K562 (cell line): ENCODE results near the gene LHPP. TPM values are rescaled to one million over a fixed set of nuclear protein-coding genes. Genes with fewer than 3 reads are reported as not detected.

Source experiments
- ATAC-seq: fragments of 200-7000 bp; cut with Tn5 transposase; 3 replicates; pipeline ENCODE4 v1.9.1; 2020; ENCODE audit warnings: moderate library complexity
- BruUV-seq: library from RNA; stranded (reverse); fragments of 400-500 nt; replicated peaks from 2 replicates; lab custom pipeline; 2021; lab: Mats Ljungman, UMichigan
- CTCF ChIA-PET: fragments of 300-600 bp; formaldehyde crosslinking; extraction: SDS; loops from one replicate; lab custom pipeline; 2021; ENCODE audit warnings: low intra/inter-chr PET ratio; lab: Yijun Ruan, JAX
- POLR2A ChIA-PET: fragments of 300-600, 350-650 bp; sonication (Branson Sonifier 250); formaldehyde crosslinking; extraction: SDS; loops from one replicate; lab custom pipeline; 2021; ENCODE audit warnings: antibody characterized with exemption, inconsistent platforms; lab: Yijun Ruan, JAX
- DNase-seq, 4 experiments: peaks; one replicate each; pipeline versions ENCODE4 v3.0.0 to v3.0.0-alpha.2; 2011 to 2018; ENCODE audit warnings: low spot score in 3 of 4, mixed read lengths in 3 of 4; ENCODE audit errors: extremely low read depth in 1 of 4
- FAIRE-seq: peaks from 2 replicates; lab custom pipeline; 2011; peaks lifted over from hg19 to GRCh38; lab: Jason Lieb, UNC
- H2AFZ ChIP-seq: 2 replicates; pipeline ENCODE4 v1.6.0; 2011; ENCODE audit warnings: low read depth, low read length, control low read depth, inconsistent platforms
- H3K27ac ChIP-seq: fragments of 200-600 bp; 3 replicates; pipeline ENCODE4 v1.8.0; 2011; ENCODE audit warnings: low read depth, mild to moderate bottlenecking, control low read depth, inconsistent platforms, low read length, moderate library complexity, mixed read lengths; ENCODE audit errors: extremely low read depth
- H3K27me3 ChIP-seq, 2 experiments: fragments of 300-600 bp in 1 of 2; 2 replicates in 1 of 2; 3 replicates in 1 of 2; pipeline versions ENCODE4 v1.6.0 to v1.8.0; 2011; ENCODE audit warnings: inconsistent platforms in 2 of 2, low read length in 2 of 2, mild to moderate bottlenecking in 1 of 2, mixed read lengths in 1 of 2, moderate library complexity in 1 of 2; ENCODE audit not compliant: control insufficient read depth in 2 of 2, insufficient read depth in 2 of 2
- H3K36me3 ChIP-seq: fragments of 300-600 bp; 3 replicates; pipeline ENCODE4 v1.8.0; 2011; ENCODE audit warnings: mild to moderate bottlenecking, low read length, inconsistent platforms; ENCODE audit not compliant: control insufficient read depth, insufficient read depth
- H3K4me1 ChIP-seq, 2 experiments: fragments of 200-600 bp in 1 of 2; replicated peaks in 1 of 2; 2 replicates in 1 of 2; 3 replicates in 1 of 2; pipeline versions ENCODE4 v1.5.1 to v1.8.0; 2011; ENCODE audit warnings: inconsistent platforms in 2 of 2, low read length in 2 of 2, mild to moderate bottlenecking in 1 of 2, mixed read lengths in 1 of 2, moderate library complexity in 1 of 2; ENCODE audit not compliant: control insufficient read depth in 2 of 2, insufficient read depth in 2 of 2
- H3K4me2 ChIP-seq: 2 replicates; pipeline ENCODE4 v1.6.1; 2011; ENCODE audit warnings: low read length, control low read depth, inconsistent platforms, mixed read lengths; ENCODE audit not compliant: insufficient read depth
- H3K4me3 ChIP-seq: fragments of 200-600 bp; sonication (generic), shearing (Covaris generic); 2 replicates; pipeline ENCODE4 v1.5.1; 2016; ENCODE audit warnings: control low read depth, inconsistent platforms
- H3K79me2 ChIP-seq: fragments of 200-600 bp; 3 replicates; pipeline ENCODE4 v1.8.0; 2011; ENCODE audit warnings: low read length, inconsistent platforms; ENCODE audit not compliant: control insufficient read depth, insufficient read depth
- H3K9ac ChIP-seq, 2 experiments: 2 replicates each; pipeline versions ENCODE4 v1.6.0 to v1.6.1; 2011; ENCODE audit warnings: low read depth in 2 of 2, low read length in 2 of 2, control low read depth in 1 of 2, inconsistent platforms in 1 of 2, mild to moderate bottlenecking in 1 of 2, mixed read lengths in 1 of 2; ENCODE audit not compliant: insufficient read depth in 1 of 2
- H3K9me1 ChIP-seq: one replicate; pipeline ENCODE4 v1.6.0; 2011; ENCODE audit warnings: inconsistent platforms, mild to moderate bottlenecking, low read length, moderate library complexity; ENCODE audit not compliant: control insufficient read depth, insufficient read depth
- H3K9me3 ChIP-seq: replicated peaks from 2 replicates; pipeline ENCODE4 v1.5.1; 2011; ENCODE audit warnings: low read depth, low read length, inconsistent platforms; ENCODE audit not compliant: control insufficient read depth, insufficient read depth
- H4K20me1 ChIP-seq: replicated peaks from 2 replicates; pipeline ENCODE4 v1.6.1; 2011; ENCODE audit warnings: low read length, inconsistent platforms, mixed read lengths; ENCODE audit not compliant: control insufficient read depth, insufficient read depth
- BCL6 ChIP-seq: fragments of 250-450 bp; sonication (Bioruptor Pico); IDR thresholded peaks from 2 replicates; pipeline ENCODE4 v1.4.0; 2020
- BMI1 ChIP-seq: fragments of 150-350 bp; IDR thresholded peaks from 2 replicates; pipeline ENCODE4 v1.6.1; 2014; ENCODE audit warnings: low read length
- CREBBP ChIP-seq: IDR thresholded peaks from one replicate; pipeline ENCODE4 v1.6.1; 2012; ENCODE audit warnings: low read depth, mild to moderate bottlenecking, control low read depth, inconsistent platforms, low read length
- DPF2 ChIP-seq: fragments of 450-650 bp; IDR thresholded peaks from 2 replicates; pipeline ENCODE4 v1.6.1; 2016
- GATA2 ChIP-seq: sonication (generic); formaldehyde crosslinking; IDR thresholded peaks from 2 replicates; pipeline ENCODE4 v1.4.0; 2020; ENCODE audit warnings: mild to moderate bottlenecking, missing genetic modification reagents
- GTF2A2 ChIP-seq: IDR thresholded peaks from 2 replicates; pipeline ENCODE4 v1.6.1; 2016; ENCODE audit warnings: mild to moderate bottlenecking, missing genetic modification characterization, missing compliant biosample characterization
- L3MBTL2 ChIP-seq: fragments of 450-650 bp; IDR thresholded peaks from 2 replicates; pipeline ENCODE4 v1.6.1; 2016; ENCODE audit warnings: mild to moderate bottlenecking, moderate library complexity
- NCOR1 ChIP-seq: fragments of 450-650 bp; IDR thresholded peaks from 2 replicates; pipeline ENCODE4 v1.6.1; 2016; ENCODE audit warnings: mild to moderate bottlenecking, moderate library complexity
- PML ChIP-seq: IDR thresholded peaks from 2 replicates; pipeline ENCODE4 v1.6.1; 2012; ENCODE audit warnings: low read length, inconsistent platforms
- PRDM10 ChIP-seq: fragments of 450-650 bp; IDR thresholded peaks from 2 replicates; pipeline ENCODE4 v1.6.1; 2018; ENCODE audit not compliant: partially characterized antibody
- RFX5 ChIP-seq: IDR thresholded peaks from 2 replicates; pipeline ENCODE4 v1.6.1; 2011; ENCODE audit warnings: low read depth, mild to moderate bottlenecking, improper control_type of control experiment, low read length
- SMARCB1 ChIP-seq: IDR thresholded peaks from 2 replicates; pipeline ENCODE4 v1.6.1; 2011; ENCODE audit warnings: improper control_type of control experiment, low read depth; ENCODE audit not compliant: insufficient read length
- SOX6 ChIP-seq: fragments of 450-650 bp; IDR thresholded peaks from 2 replicates; pipeline ENCODE4 v1.6.1; 2014; ENCODE audit warnings: mild to moderate bottlenecking
- SREBF1 ChIP-seq: fragments of 150-350 bp; IDR thresholded peaks from 2 replicates; pipeline ENCODE4 v1.6.1; 2014; ENCODE audit warnings: antibody characterized with exemption, low read depth, low read length, borderline replicate concordance
- TAF15 ChIP-seq: fragments of 200-400 bp; formaldehyde crosslinking; IDR thresholded peaks from 2 replicates; pipeline ENCODE4 v1.6.1; 2017; ENCODE audit warnings: mild to moderate bottlenecking, low read depth, low read length, moderate library complexity
- THRB ChIP-seq: fragments of 450-650 bp; formaldehyde crosslinking; conservative IDR thresholded peaks from 2 replicates; pipeline ENCODE4 v1.4.0; 2022; ENCODE audit warnings: mild to moderate bottlenecking, missing genetic modification characterization
- XRCC4 ChIP-seq: IDR thresholded peaks from one replicate; pipeline ENCODE4 v1.6.1; 2011; ENCODE audit not compliant: insufficient read depth, insufficient read length; ENCODE audit errors: extremely low read depth
- ZNF23 ChIP-seq: fragments of 250-450 bp; sonication (Bioruptor Pico); IDR thresholded peaks from 2 replicates; pipeline ENCODE4 v1.4.0; 2020; ENCODE audit warnings: mild to moderate bottlenecking
- ZNF644 ChIP-seq: fragments of 200-800 bp; sonication (Bioruptor generic); IDR thresholded peaks from 2 replicates; pipeline ENCODE4 v1.6.1; 2016; ENCODE audit warnings: low read depth, missing genetic modification characterization, missing compliant biosample characterization
- ZNF717 ChIP-seq: fragments of 250-450 bp; sonication (Bioruptor Pico); IDR thresholded peaks from 2 replicates; pipeline ENCODE4 v1.5.0; 2021
- WGBS: fragments of 100-300 bp; shearing (Covaris generic); methylation state at CpG from one replicate; pipeline ENCODE4 v1.1.6; 2016; ENCODE audit warnings: low coverage, mixed read lengths; ENCODE audit not compliant: insufficient coverage; ENCODE audit errors: missing lambda C conversion rate; 5-methylcytosine and 5-hydroxymethylcytosine counted together
- in situ Hi-C: fragments of 300-500 bp; cut with MboI; formaldehyde crosslinking; loops from 4 replicates; pipeline ENCODE4 v1.15.0; 2018; ENCODE audit warnings: inconsistent platforms, mixed read lengths
- intact Hi-C: fragments of 100-400 bp; cut with micrococcal nuclease; formaldehyde crosslinking; loops from 2 replicates; pipeline ENCODE4 v1.14.2; 2022
- polyA plus RNA-seq, 8 experiments: library from polyadenylated mRNA; depleted of rRNA in 4 of 8; stranded (reverse) in 5 of 8; unstranded in 3 of 8; fragments of >200 nt; fragmentation: Nextera tagmentation in 2 of 8; fragmentation: Illumina TruSeq in 1 of 8; extraction: Ambion mirVana in 2 of 8; extraction: Trizol in 1 of 8; gene quantifications; 2 replicates each; pipeline versions ENCODE4 v1.2.1 to v1.2.3, GENCODE V29; 2011 to 2014; ENCODE audit warnings: inconsistent platforms in 1 of 8, missing spikeins in 1 of 8
- total RNA-seq, 7 experiments: library from RNA; depleted of rRNA in 6 of 7; stranded (reverse); fragments of >200 nt in 6 of 7; fragmentation: Illumina TruSeq in 2 of 7; extraction: Trizol in 2 of 7; gene quantifications; 2 replicates each; pipeline versions ENCODE4 v1.2.1 to v1.2.3, GENCODE V29; 2011 to 2021; ENCODE audit warnings: low replicate concordance in 1 of 7

LHPP gene
- total and polyA plus RNA-seq, 9 of the 15 experiments (the other 6 are each of a cell fraction or from before 2014, with no cell fraction given) = 0.34 to 7.4 (median 3.0) TPM

DNA sequence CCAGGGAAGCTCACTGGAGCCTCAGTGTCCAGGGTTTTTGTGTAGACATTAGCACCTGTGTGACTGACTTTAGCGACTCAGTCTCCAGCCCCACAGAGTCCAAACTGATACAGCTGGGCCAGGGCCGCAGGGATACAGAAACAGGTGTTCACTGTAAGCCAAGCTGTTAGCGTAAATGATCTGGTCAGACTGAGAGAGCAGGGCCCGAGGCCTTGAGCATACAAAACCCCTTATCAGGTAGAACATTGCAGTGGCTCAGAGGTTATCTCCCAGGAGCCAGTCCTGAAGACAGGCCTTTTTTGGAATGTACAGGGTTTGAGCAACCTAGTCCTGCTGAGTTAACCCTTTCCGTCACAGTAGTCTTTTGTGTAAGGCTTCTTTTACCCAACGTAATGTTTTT, 25.0 kb downstream of the LHPP start:
- H2AFZ ChIP-seq = no peak overlapping the region
- no peaks in the 10 kb centered on the region for H3K9me1 ChIP-seq
- DNase-seq (peak; percentile 74 to 85 (median 80)), ATAC-seq (peak; percentile 94), FAIRE-seq (peak; percentile 98)
- peaks cover 8 to 16% of the 10 kb centered on the region in 2 experiments; a peak in 4 of 5 replicates for H3K4me1 ChIP-seq
- BruUV-seq = no TSS peak
- ChIA-PET POLR2A (interaction anchor here (0.6 to 1.6 kb wide), 4 partner anchors 9 to 68 kb away, joined by 3 to 5 read pairs (median 3); partner anchors contain the start of genes LHPP and OAT), CTCF (no interaction called here)
- H3K4me2 ChIP-seq = peak overlapping the region; percentile 39
- H3K27me3 ChIP-seq = no peaks in the 10 kb centered on the region
- in situ Hi-C loops = no loop called here
- no peaks in the 10 kb centered on the region for H3K79me2 ChIP-seq
- H3K36me3 ChIP-seq = no peaks in the 10 kb centered on the region
- H3K9ac ChIP-seq = no peak overlapping the region
- no peak overlapping the region; the same call in 2 of the 3 replicates for H3K27ac ChIP-seq
- intact Hi-C loops = loop anchor here (5.0 kb wide), 1 partner anchor 64 kb away; no protein-coding TSS in a partner anchor
- H3K9me3 ChIP-seq = no peaks in the 10 kb centered on the region; the same call in 1 of the 2 replicates
- H4K20me1 ChIP-seq = no peaks in the 10 kb centered on the region
- WGBS = 9% methylated on average over 6 of the region's 6 CpGs
- no peak overlapping the region for H3K4me3 ChIP-seq
- TF ChIP-seq BMI1 = no peak
- TF ChIP-seq CREBBP = no peak
- no peak for TF ChIP-seq RFX5
- TF ChIP-seq BCL6 = no peak
- peak; percentile 90 for TF ChIP-seq NCOR1
- TF ChIP-seq DPF2 = peak; percentile 80
- TF ChIP-seq SOX6 = peak; percentile 82
- TF ChIP-seq THRB = no peak
- peak; percentile 69 for TF ChIP-seq PML
- TF ChIP-seq PRDM10 = no peak
- peak; percentile 64; the same call in 1 of the 2 replicates for TF ChIP-seq L3MBTL2
- no peak for TF ChIP-seq TAF15
- TF ChIP-seq XRCC4 = no peak
- no peak for TF ChIP-seq ZNF23 (CRISPR knock-in tag)
- TF ChIP-seq GATA2 = peak; percentile 67; the same call in 1 of the 2 replicates
- no peak for TF ChIP-seq SREBF1
- no peak for TF ChIP-seq GTF2A2 (tag)
- no peak for TF ChIP-seq ZNF644
- TF ChIP-seq ZNF717 (CRISPR knock-in tag) = no peak
- TF ChIP-seq SMARCB1 = peak; percentile 48
